ENCODE measurements around the gene TANC1.

The TANC1 gene

GRCh38 chr2:159063677-159064076 is 95.2 kb downstream of the TANC1 start:
- Histone ChIP-seq H3K4me1 (ENCODE audit: control insufficient read depth, insufficient read depth, low read length) (peaks cover 24% of the 10 kb centered on the region), H3K9ac (ENCODE audit: low read length) (no peak overlapping the region), H3K36me3 (ENCODE audit: control insufficient read depth, insufficient read depth, low read length) (no peaks in the 10 kb centered on the region), H3K27me3 (ENCODE audit: control insufficient read depth, insufficient read depth, low read length) (no peaks in the 10 kb centered on the region), H3K4me3 (ENCODE audit: low read length) (no peak overlapping the region), H3K9me3 (ENCODE audit: control insufficient read depth, low read length) (no peaks in the 10 kb centered on the region)

GRCh38 chr2:159064446-159065301 is 96.2 kb downstream of the TANC1 start:
- Histone ChIP-seq H3K4me1 (ENCODE audit: control insufficient read depth, insufficient read depth, low read length) (peaks cover 24% of the 10 kb centered on the region), H3K4me3 (ENCODE audit: low read length) (no peak overlapping the region), H3K9ac (ENCODE audit: low read length) (no peak overlapping the region), H3K9me3 (ENCODE audit: control insufficient read depth, low read length) (no peaks in the 10 kb centered on the region), H3K27me3 (ENCODE audit: control insufficient read depth, insufficient read depth, low read length) (no peaks in the 10 kb centered on the region), H3K36me3 (ENCODE audit: control insufficient read depth, insufficient read depth, low read length) (no peaks in the 10 kb centered on the region)

GRCh38 chr2:159065313-159065712 is 96.9 kb downstream of the TANC1 start:
- peaks cover 24% of the 10 kb centered on the region for H3K4me1 ChIP-seq (ENCODE audit: control insufficient read depth, insufficient read depth, low read length)

GRCh38 chr2:159065891-159066290 is 97.5 kb downstream of the TANC1 start:
- H3K27me3 ChIP-seq (ENCODE audit: control insufficient read depth, insufficient read depth, low read length): no peaks in the 10 kb centered on the region
- H3K9me3 ChIP-seq (ENCODE audit: control insufficient read depth, low read length): no peaks in the 10 kb centered on the region
- H3K4me1 ChIP-seq (ENCODE audit: control insufficient read depth, insufficient read depth, low read length): peaks cover 18% of the 10 kb centered on the region
- H3K4me3 ChIP-seq (ENCODE audit: low read length): no peak overlapping the region
- H3K9ac ChIP-seq (ENCODE audit: low read length): no peak overlapping the region
- H3K36me3 ChIP-seq (ENCODE audit: control insufficient read depth, insufficient read depth, low read length): no peaks in the 10 kb centered on the region

More at GRCh38 chr2:159065313-159065712, 96.9 kb downstream of the TANC1 start:
- H3K9ac ChIP-seq (ENCODE audit: low read length): no peak overlapping the region
- H3K9me3 ChIP-seq (ENCODE audit: control insufficient read depth, low read length): no peaks in the 10 kb centered on the region
- H3K27me3 ChIP-seq (ENCODE audit: control insufficient read depth, insufficient read depth, low read length): no peaks in the 10 kb centered on the region
- no peak overlapping the region for H3K4me3 ChIP-seq (ENCODE audit: low read length)
- H3K36me3 ChIP-seq (ENCODE audit: control insufficient read depth, insufficient read depth, low read length): no peaks in the 10 kb centered on the region

- no peaks in the 10 kb centered on the region for H3K27me3 ChIP-seq (ENCODE audit: control insufficient read depth, insufficient read depth, low read length)
- peaks cover 17% of the 10 kb centered on the region for H3K4me1 ChIP-seq (ENCODE audit: control insufficient read depth, insufficient read depth, low read length)
- H3K9ac ChIP-seq (ENCODE audit: low read length): no peak overlapping the region
- H3K9me3 ChIP-seq (ENCODE audit: control insufficient read depth, low read length): no peaks in the 10 kb centered on the region
- no peak overlapping the region for H3K4me3 ChIP-seq (ENCODE audit: low read length)
- H3K36me3 ChIP-seq (ENCODE audit: control insufficient read depth, insufficient read depth, low read length): no peaks in the 10 kb centered on the region
Measured at GRCh38 chr2:159066541-159067156, 98.2 kb downstream of the TANC1 start.

DNA sequence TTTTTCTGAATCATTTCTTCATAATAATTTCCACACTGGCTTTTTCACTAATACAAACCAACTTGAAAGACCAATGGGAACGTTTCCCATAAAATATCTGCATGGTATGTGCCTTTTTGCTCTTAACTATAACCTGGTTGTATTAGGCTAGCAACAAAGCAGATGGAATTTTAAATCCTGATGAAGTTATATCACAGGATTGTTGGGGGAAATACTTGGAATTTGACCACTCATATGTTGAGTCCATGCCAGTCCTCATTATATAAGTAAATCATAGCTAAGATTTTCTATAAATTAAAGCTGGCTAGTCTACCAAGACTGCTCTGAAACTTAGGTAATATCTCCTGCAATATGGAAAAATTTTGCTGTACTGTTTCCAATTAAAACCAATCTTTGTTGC is 99.5 kb downstream of the TANC1 start:
- Histone ChIP-seq H3K4me1 (ENCODE audit: control insufficient read depth, insufficient read depth, low read length) (peaks cover 17% of the 10 kb centered on the region), H3K27me3 (ENCODE audit: control insufficient read depth, insufficient read depth, low read length) (no peaks in the 10 kb centered on the region), H3K9me3 (ENCODE audit: control insufficient read depth, low read length) (no peaks in the 10 kb centered on the region), H3K9ac (ENCODE audit: low read length) (no peak overlapping the region), H3K36me3 (ENCODE audit: control insufficient read depth, insufficient read depth, low read length) (no peaks in the 10 kb centered on the region), H3K4me3 (ENCODE audit: low read length) (no peak overlapping the region)

DNA sequence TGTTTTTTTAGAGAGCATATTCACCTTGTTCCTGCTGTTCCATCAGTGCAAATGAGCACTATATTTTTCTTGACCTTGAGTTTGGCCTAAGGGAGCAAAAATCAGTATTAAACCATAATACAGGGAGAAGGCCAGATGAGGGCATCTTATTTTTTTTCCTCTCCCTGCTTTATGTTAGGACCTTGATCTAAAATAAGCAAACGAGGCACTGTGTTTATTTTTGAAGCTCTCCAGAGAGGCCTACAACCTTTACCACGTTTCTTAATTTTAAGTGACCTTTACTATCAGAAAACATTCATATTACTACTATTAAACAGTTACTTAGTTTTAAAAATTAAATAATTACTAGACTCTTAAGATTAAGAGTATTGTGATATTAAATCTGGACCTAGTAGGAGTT is 100.8 kb downstream of the TANC1 start:
- H3K9ac ChIP-seq (ENCODE audit: low read length): no peak overlapping the region
- no peaks in the 10 kb centered on the region for H3K9me3 ChIP-seq (ENCODE audit: control insufficient read depth, low read length)
- no peak overlapping the region for H3K4me3 ChIP-seq (ENCODE audit: low read length)
- H3K4me1 ChIP-seq (ENCODE audit: control insufficient read depth, insufficient read depth, low read length): peaks cover 13% of the 10 kb centered on the region
- no peaks in the 10 kb centered on the region for H3K27me3 ChIP-seq (ENCODE audit: control insufficient read depth, insufficient read depth, low read length)
- H3K36me3 ChIP-seq (ENCODE audit: control insufficient read depth, insufficient read depth, low read length): no peaks in the 10 kb centered on the region

DNA sequence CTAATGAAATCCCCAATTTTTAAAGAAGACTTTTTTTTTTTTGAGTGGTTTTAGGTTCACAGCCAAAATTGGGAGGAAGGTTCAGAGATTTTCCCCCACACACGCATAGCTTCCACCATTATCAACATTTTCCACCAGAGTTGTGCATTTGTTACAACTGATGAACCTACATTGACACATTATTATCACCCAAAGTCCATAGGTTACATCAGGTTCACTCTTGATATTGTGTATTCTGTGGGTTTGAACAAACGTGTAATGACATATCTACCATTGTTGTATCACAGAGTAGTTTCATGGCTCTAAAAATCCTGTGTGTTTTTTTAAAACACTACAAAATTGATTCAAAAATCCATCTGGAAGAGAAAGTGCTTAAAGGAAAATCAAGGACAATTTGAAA is 101.8 kb downstream of the TANC1 start:
- H3K9ac ChIP-seq (ENCODE audit: low read length): no peak overlapping the region

GRCh38 chr2:159071190-159071915 is 102.9 kb downstream of the TANC1 start:
- H3K27me3 ChIP-seq (ENCODE audit: control insufficient read depth, insufficient read depth, low read length): no peaks in the 10 kb centered on the region
- no peaks in the 10 kb centered on the region for H3K36me3 ChIP-seq (ENCODE audit: control insufficient read depth, insufficient read depth, low read length)
- no peak overlapping the region for H3K9ac ChIP-seq (ENCODE audit: low read length)
- no peaks in the 10 kb centered on the region for H3K9me3 ChIP-seq (ENCODE audit: control insufficient read depth, low read length)
- peaks cover 4% of the 10 kb centered on the region for H3K4me1 ChIP-seq (ENCODE audit: control insufficient read depth, insufficient read depth, low read length)
- H3K4me3 ChIP-seq (ENCODE audit: low read length): no peak overlapping the region

More for the DNA sequence above, 101.8 kb downstream of the TANC1 start:
- Histone ChIP-seq H3K4me1 (ENCODE audit: control insufficient read depth, insufficient read depth, low read length) (peaks cover 4% of the 10 kb centered on the region), H3K9me3 (ENCODE audit: control insufficient read depth, low read length) (no peaks in the 10 kb centered on the region), H3K27me3 (ENCODE audit: control insufficient read depth, insufficient read depth, low read length) (no peaks in the 10 kb centered on the region), H3K4me3 (ENCODE audit: low read length) (no peak overlapping the region), H3K36me3 (ENCODE audit: control insufficient read depth, insufficient read depth, low read length) (no peaks in the 10 kb centered on the region)

DNA sequence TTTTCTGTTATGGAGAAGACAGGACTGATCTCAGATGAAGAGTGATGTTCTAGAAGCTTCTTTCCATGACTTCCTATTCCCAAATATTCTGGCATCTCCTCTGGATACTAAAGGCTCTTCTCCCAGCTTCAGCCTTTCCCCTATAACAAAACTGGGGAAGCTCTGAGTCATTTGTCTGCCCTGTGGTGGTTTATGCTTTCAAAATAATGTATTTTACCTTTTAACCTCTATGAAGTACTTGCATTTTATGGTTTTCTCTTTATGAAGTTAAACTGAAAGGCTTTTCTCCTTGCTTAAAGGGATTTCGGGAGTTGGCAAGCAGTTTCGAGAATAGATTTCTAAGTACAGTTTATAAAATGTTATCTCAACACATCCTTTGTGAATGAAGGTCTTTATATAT is 104.4 kb downstream of the TANC1 start:
- H3K27me3 ChIP-seq (ENCODE audit: control insufficient read depth, insufficient read depth, low read length): no peaks in the 10 kb centered on the region
- H3K4me1 ChIP-seq (ENCODE audit: control insufficient read depth, insufficient read depth, low read length): peaks cover 4% of the 10 kb centered on the region
- H3K36me3 ChIP-seq (ENCODE audit: control insufficient read depth, insufficient read depth, low read length): no peaks in the 10 kb centered on the region
- no peak overlapping the region for H3K9ac ChIP-seq (ENCODE audit: low read length)
- H3K9me3 ChIP-seq (ENCODE audit: control insufficient read depth, low read length): no peaks in the 10 kb centered on the region
- H3K4me3 ChIP-seq (ENCODE audit: low read length): no peak overlapping the region

DNA sequence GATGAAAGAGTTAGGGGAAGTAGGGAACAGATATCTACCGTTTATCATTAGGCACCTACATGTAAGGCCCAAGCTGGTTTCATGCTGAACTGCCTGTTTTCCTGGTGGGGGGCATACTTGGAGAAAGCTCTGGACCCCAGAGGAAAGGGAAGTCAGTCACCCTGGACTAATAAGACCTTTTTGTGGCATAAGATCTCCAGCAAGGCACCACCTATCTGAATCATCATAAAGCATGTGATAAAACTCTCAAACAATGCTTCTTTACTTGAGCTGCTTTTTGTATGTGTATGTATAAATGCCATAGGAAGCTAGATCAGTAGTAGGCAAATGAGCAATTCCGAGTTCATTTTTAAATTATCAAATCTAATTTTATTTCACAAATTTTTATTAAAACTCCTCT is 104.8 kb downstream of the TANC1 start:
- Histone ChIP-seq H3K9me3 (ENCODE audit: control insufficient read depth, low read length) (no peaks in the 10 kb centered on the region), H3K4me1 (ENCODE audit: control insufficient read depth, insufficient read depth, low read length) (peaks cover 4% of the 10 kb centered on the region), H3K9ac (ENCODE audit: low read length) (no peak overlapping the region), H3K27me3 (ENCODE audit: control insufficient read depth, insufficient read depth, low read length) (no peaks in the 10 kb centered on the region), H3K4me3 (ENCODE audit: low read length) (no peak overlapping the region), H3K36me3 (ENCODE audit: control insufficient read depth, insufficient read depth, low read length) (no peaks in the 10 kb centered on the region)

DNA sequence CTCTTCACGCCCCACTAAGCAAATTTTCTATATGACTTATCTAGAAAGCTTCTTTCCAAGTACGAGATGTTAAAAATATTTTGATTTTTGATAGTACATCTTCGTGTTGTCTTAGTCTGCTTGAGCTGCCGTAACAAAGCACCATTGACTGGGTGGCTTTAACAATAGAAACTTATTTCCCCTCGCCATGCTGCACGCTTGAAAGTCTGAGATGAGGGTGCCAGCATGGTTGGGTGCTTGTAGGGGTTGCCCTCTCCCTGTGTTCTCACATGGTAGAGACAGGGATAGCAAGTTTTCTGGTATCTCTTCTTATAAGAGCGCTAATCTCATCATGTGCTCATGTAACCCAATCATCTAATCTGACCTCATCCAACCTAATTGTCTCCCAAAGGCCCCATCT is 106.2 kb downstream of the TANC1 start:
- H3K4me1 ChIP-seq (ENCODE audit: control insufficient read depth, insufficient read depth, low read length): peaks cover 4% of the 10 kb centered on the region
- H3K36me3 ChIP-seq (ENCODE audit: control insufficient read depth, insufficient read depth, low read length): no peaks in the 10 kb centered on the region
- no peak overlapping the region for H3K9ac ChIP-seq (ENCODE audit: low read length)
- no peak overlapping the region for H3K4me3 ChIP-seq (ENCODE audit: low read length)
- no peaks in the 10 kb centered on the region for H3K9me3 ChIP-seq (ENCODE audit: control insufficient read depth, low read length)
- H3K27me3 ChIP-seq (ENCODE audit: control insufficient read depth, insufficient read depth, low read length): no peaks in the 10 kb centered on the region

Measured in mucosa of stomach (tissue), 1 donor.